ENCODE data around the gene STOM.
A peak's percentile ranks its signal among the peaks of the same experiment; 100 is the strongest.

The STOM gene

GRCh38 chr9:121350993-121351561 lies 19.0 kb downstream of the STOM start:
- peak; percentile 55 for DNase-seq (ENCODE audit: low read depth, low spot score)
- no peak overlapping the region for H3K27ac ChIP-seq

GRCh38 chr9:121350036-121350435 lies 20.0 kb downstream of the STOM start:
- no peak for DNase-seq (ENCODE audit: low read depth, low spot score)
- H3K27ac ChIP-seq, result no peak overlapping the region

GRCh38 chr9:121349009-121349408 lies 21.0 kb downstream of the STOM start:
- no peak for DNase-seq (ENCODE audit: low read depth, low spot score)

GRCh38 chr9:121348221-121348620 lies 21.8 kb downstream of the STOM start:
- H3K27ac ChIP-seq, result no peak overlapping the region
- DNase-seq (ENCODE audit: low read depth, low spot score), result no peak

More at GRCh38 chr9:121349009-121349408, 21.0 kb downstream of the STOM start:
- H3K27ac ChIP-seq, result no peak overlapping the region

GRCh38 chr9:121345070-121345469 lies 25.0 kb downstream of the STOM start:
- no peak for DNase-seq (ENCODE audit: low read depth, low spot score)
- no peak overlapping the region for H3K27ac ChIP-seq

- no peak for DNase-seq (ENCODE audit: low read depth, low spot score)
- no peak overlapping the region for H3K27ac ChIP-seq
These were observed 25.9 kb downstream of the STOM start for GRCh38 chr9:121344184-121344583.

GRCh38 chr9:121340676-121341392 lies 29.2 kb downstream of the STOM start:
- H3K27ac ChIP-seq, result no peak overlapping the region
- no peak for DNase-seq (ENCODE audit: low read depth, low spot score)

GRCh38 chr9:121339437-121339836 lies 30.6 kb downstream of the STOM start:
- H3K27ac ChIP-seq, result no peak overlapping the region
- no peak for DNase-seq (ENCODE audit: low read depth, low spot score)

- H3K27ac ChIP-seq, result no peak overlapping the region
These were observed 33.4 kb downstream of the STOM start for GRCh38 chr9:121336665-121337064.

GRCh38 chr9:121333950-121334773 lies 35.9 kb downstream of the STOM start:
- peak overlapping the region; percentile 77 for H3K27ac ChIP-seq

More at GRCh38 chr9:121336665-121337064, 33.4 kb downstream of the STOM start:
- DNase-seq (ENCODE audit: low read depth, low spot score), result no peak

GRCh38 chr9:121331992-121332685 lies 37.9 kb downstream of the STOM start:
- DNase-seq (ENCODE audit: low read depth, low spot score), result no peak
- no peak overlapping the region for H3K27ac ChIP-seq

More at GRCh38 chr9:121333950-121334773, 35.9 kb downstream of the STOM start:
- DNase-seq (ENCODE audit: low read depth, low spot score), result no peak

- no peak for DNase-seq (ENCODE audit: low read depth, low spot score)
- H3K27ac ChIP-seq, result no peak overlapping the region
These were observed 38.5 kb downstream of the STOM start for GRCh38 chr9:121331549-121331948.

GRCh38 chr9:121328876-121329681 lies 41.0 kb downstream of the STOM start:
- DNase-seq (ENCODE audit: low read depth, low spot score), result no peak

GRCh38 chr9:121328476-121328875 lies 41.6 kb downstream of the STOM start:
- H3K27ac ChIP-seq, result no peak overlapping the region
- no peak for DNase-seq (ENCODE audit: low read depth, low spot score)

More at GRCh38 chr9:121328876-121329681, 41.0 kb downstream of the STOM start:
- no peak overlapping the region for H3K27ac ChIP-seq

GRCh38 chr9:121326901-121327613 lies 43.0 kb downstream of the STOM start:
- H3K27ac ChIP-seq, result peak overlapping the region; percentile 40
- no peak for DNase-seq (ENCODE audit: low read depth, low spot score)

- peak; percentile 29 for DNase-seq (ENCODE audit: low read depth, low spot score)
- H3K27ac ChIP-seq, result peak overlapping the region; percentile 40
These were observed 43.8 kb downstream of the STOM start for GRCh38 chr9:121326130-121326838.

- peak overlapping the region; percentile 40 for H3K27ac ChIP-seq
- no peak for DNase-seq (ENCODE audit: low read depth, low spot score)
These were observed 44.7 kb downstream of the STOM start for GRCh38 chr9:121325387-121325786.

- no peak overlapping the region for H3K27ac ChIP-seq
- DNase-seq (ENCODE audit: low read depth, low spot score), result no peak
These were observed 45.3 kb downstream of the STOM start for GRCh38 chr9:121324755-121325154.
